HAP-1 (cell line): ENCODE data around the gene SIDT1.
"Not testable (repeated sequence)": the region's sequence is repeated elsewhere in the genome, so short reads cannot be mapped to it uniquely, and the experiment has no call there.

Experiments
- DNase-seq, 2 experiments: peaks; one replicate each; pipeline ENCODE4 v3.0.0-alpha.2; 2016 to 2020; ENCODE audit warnings: low spot score in 2 of 2
- H3K27me3 ChIP-seq: fragments of 250-450 bp; sonication (Bioruptor Pico); 2 replicates; pipeline ENCODE4 v1.5.1; 2020; ENCODE audit warnings: low read depth, mild to moderate bottlenecking, moderate library complexity
- H3K36me3 ChIP-seq: fragments of 250-450 bp; sonication (Bioruptor Pico); replicated peaks from 2 replicates; pipeline ENCODE4 v1.5.1; 2020; ENCODE audit warnings: mild to moderate bottlenecking
- H3K4me1 ChIP-seq: fragments of 250-450 bp; sonication (Bioruptor Pico); 2 replicates; pipeline ENCODE4 v1.5.1; 2020; ENCODE audit warnings: mild to moderate bottlenecking
- H3K4me3 ChIP-seq: fragments of 250-450 bp; sonication (Bioruptor Pico); 2 replicates; pipeline ENCODE4 v1.5.1; 2020; ENCODE audit warnings: mild to moderate bottlenecking, moderate library complexity
- H3K9me3 ChIP-seq: fragments of 250-450 bp; sonication (Bioruptor Pico); 2 replicates; pipeline ENCODE4 v1.5.1; 2020; ENCODE audit warnings: mild to moderate bottlenecking, moderate library complexity
- in situ Hi-C: fragments of 300-500 bp; cut with MboI; formaldehyde crosslinking; loops from 3 replicates; pipeline ENCODE4 v1.14.3; 2020; ENCODE audit warnings: low sequenced_read_pairs, inconsistent platforms, mixed read lengths

The SIDT1 gene

GRCh38 chr3:113620091-113620490 lies 87.7 kb downstream of the SIDT1 start:
- H3K4me1 ChIP-seq = no peaks in the 10 kb centered on the region; the same call in 1 of the 2 replicates
- H3K27me3 ChIP-seq = no peaks in the 10 kb centered on the region
- H3K36me3 ChIP-seq = no peaks in the 10 kb centered on the region
- no peaks in the 10 kb centered on the region for H3K9me3 ChIP-seq
- no peak for DNase-seq
- no peak overlapping the region for H3K4me3 ChIP-seq
- in situ Hi-C loops = no loop called here

GRCh38 chr3:113623324-113623723 lies 91.0 kb downstream of the SIDT1 start:
- in situ Hi-C loops = no loop called here
- Histone ChIP-seq H3K27me3 (no peaks in the 10 kb centered on the region), H3K36me3 (no peaks in the 10 kb centered on the region), H3K9me3 (no peaks in the 10 kb centered on the region), H3K4me3 (no peak overlapping the region), H3K4me1 (peaks cover 3% of the 10 kb centered on the region)
- DNase-seq = peak in 1 of 2 experiments; percentile 14

GRCh38 chr3:113623811-113624210 lies 91.5 kb downstream of the SIDT1 start:
- no peak overlapping the region for H3K4me3 ChIP-seq
- in situ Hi-C loops = no loop called here
- DNase-seq = no peak
- no peaks in the 10 kb centered on the region for H3K27me3 ChIP-seq
- no peaks in the 10 kb centered on the region for H3K9me3 ChIP-seq
- peaks cover 3% of the 10 kb centered on the region for H3K4me1 ChIP-seq
- no peaks in the 10 kb centered on the region for H3K36me3 ChIP-seq

- no peaks in the 10 kb centered on the region for H3K9me3 ChIP-seq
- no peaks in the 10 kb centered on the region for H3K36me3 ChIP-seq
- no peak overlapping the region for H3K4me3 ChIP-seq
- H3K4me1 ChIP-seq = peaks cover 3% of the 10 kb centered on the region
- no peak for DNase-seq
- H3K27me3 ChIP-seq = no peaks in the 10 kb centered on the region
- in situ Hi-C loops = no loop called here
Measured at GRCh38 chr3:113625834-113626233, 93.5 kb downstream of the SIDT1 start.

- H3K9me3 ChIP-seq = no peaks in the 10 kb centered on the region
- no peaks in the 10 kb centered on the region for H3K36me3 ChIP-seq
- H3K4me3 ChIP-seq = no peak overlapping the region
- peak; percentile 70 to 77 for DNase-seq
- no peaks in the 10 kb centered on the region for H3K27me3 ChIP-seq
- peaks cover 3% of the 10 kb centered on the region for H3K4me1 ChIP-seq
- in situ Hi-C loops = no loop called here
Measured at GRCh38 chr3:113626503-113627371, 94.4 kb downstream of the SIDT1 start.

- peaks cover 3% of the 10 kb centered on the region for H3K4me1 ChIP-seq
- H3K36me3 ChIP-seq = no peaks in the 10 kb centered on the region
- no peaks in the 10 kb centered on the region for H3K27me3 ChIP-seq
- in situ Hi-C loops = no loop called here
- no peak for DNase-seq
- H3K4me3 ChIP-seq = no peak overlapping the region
- no peaks in the 10 kb centered on the region for H3K9me3 ChIP-seq
Measured at GRCh38 chr3:113628316-113628715, 96.0 kb downstream of the SIDT1 start.

- in situ Hi-C loops = no loop called here
- no peak for DNase-seq
- Histone ChIP-seq H3K27me3 (no peaks in the 10 kb centered on the region), H3K36me3 (no peaks in the 10 kb centered on the region), H3K4me3 (no peak overlapping the region), H3K9me3 (no peaks in the 10 kb centered on the region), H3K4me1 (peaks cover 3% of the 10 kb centered on the region)
Measured at GRCh38 chr3:113628788-113629187, 96.4 kb downstream of the SIDT1 start.

GRCh38 chr3:113629584-113630421 lies 97.4 kb downstream of the SIDT1 start:
- H3K27me3 ChIP-seq = no peaks in the 10 kb centered on the region
- peaks cover 3% of the 10 kb centered on the region; the same call in 1 of the 2 replicates for H3K4me1 ChIP-seq
- DNase-seq = no peak
- no peaks in the 10 kb centered on the region for H3K9me3 ChIP-seq
- in situ Hi-C loops = loop anchor here (10.0 kb wide), 1 partner anchor 575 kb away; no protein-coding TSS in a partner anchor
- no peaks in the 10 kb centered on the region for H3K36me3 ChIP-seq
- H3K4me3 ChIP-seq = no peak overlapping the region

- DNase-seq = no peak
- H3K9me3 ChIP-seq = no peaks in the 10 kb centered on the region
- H3K36me3 ChIP-seq = no peaks in the 10 kb centered on the region
- H3K4me1 ChIP-seq = peaks cover 3% of the 10 kb centered on the region; the same call in 1 of the 2 replicates
- H3K27me3 ChIP-seq = no peaks in the 10 kb centered on the region
- H3K4me3 ChIP-seq = no peak overlapping the region
- in situ Hi-C loops = loop anchor here (10.0 kb wide), 1 partner anchor 576 kb away; no protein-coding TSS in a partner anchor
Measured at GRCh38 chr3:113630956-113631542, 98.7 kb downstream of the SIDT1 start.

- no peaks in the 10 kb centered on the region for H3K36me3 ChIP-seq
- DNase-seq = no peak
- in situ Hi-C loops = loop anchor here (10.0 kb wide), 1 partner anchor 577 kb away; no protein-coding TSS in a partner anchor
- no peak overlapping the region for H3K4me3 ChIP-seq
- peaks cover 3% of the 10 kb centered on the region; the same call in 1 of the 2 replicates for H3K4me1 ChIP-seq
- H3K27me3 ChIP-seq = no peaks in the 10 kb centered on the region
- no peaks in the 10 kb centered on the region for H3K9me3 ChIP-seq
Measured at GRCh38 chr3:113631573-113631972, 99.2 kb downstream of the SIDT1 start.

- in situ Hi-C loops = loop anchor here (10.0 kb wide), 1 partner anchor 580 kb away; no protein-coding TSS in a partner anchor
- Histone ChIP-seq H3K36me3 (no peaks in the 10 kb centered on the region), H3K27me3 (no peaks in the 10 kb centered on the region), H3K9me3 (no peaks in the 10 kb centered on the region; the same call in 1 of the 2 replicates), H3K4me1 (no peaks in the 10 kb centered on the region), H3K4me3 (no peak overlapping the region)
- no peak for DNase-seq
Measured at GRCh38 chr3:113634782-113635474, 102.6 kb downstream of the SIDT1 start.

GRCh38 chr3:113636034-113636433 lies 103.7 kb downstream of the SIDT1 start:
- not testable (repeated sequence) for H3K27me3 ChIP-seq, DNase-seq, H3K9me3 ChIP-seq, H3K36me3 ChIP-seq, H3K4me1 ChIP-seq, H3K4me3 ChIP-seq
- in situ Hi-C loops = loop anchor here (10.0 kb wide), 1 partner anchor 581 kb away; no protein-coding TSS in a partner anchor

GRCh38 chr3:113637756-113638155 lies 105.4 kb downstream of the SIDT1 start:
- H3K36me3 ChIP-seq = no peaks in the 10 kb centered on the region
- no peak for DNase-seq
- no peaks in the 10 kb centered on the region for H3K27me3 ChIP-seq
- in situ Hi-C loops = loop anchor here (10.0 kb wide), 1 partner anchor 583 kb away; no protein-coding TSS in a partner anchor
- no peak overlapping the region for H3K4me3 ChIP-seq
- no peaks in the 10 kb centered on the region; the same call in 1 of the 2 replicates for H3K9me3 ChIP-seq
- no peaks in the 10 kb centered on the region for H3K4me1 ChIP-seq
